Skeletal muscle satellite cell (primary cell): ENCODE measurements around the gene PUS3.

Experiments
- H3K27me3 ChIP-seq: 2 replicates; pipeline ENCODE4 v1.7.0; 2013; ENCODE audit warnings: low read length; ENCODE audit not compliant: control insufficient read depth, insufficient read depth
- H3K36me3 ChIP-seq: 2 replicates; pipeline ENCODE4 v1.7.0; 2013; ENCODE audit warnings: mild to moderate bottlenecking, control low read depth, low read length; ENCODE audit not compliant: insufficient read depth
- H3K4me1 ChIP-seq: 2 replicates; pipeline ENCODE4 v1.7.0; 2013; ENCODE audit warnings: low read length; ENCODE audit not compliant: control insufficient read depth, insufficient read depth
- H3K4me2 ChIP-seq: 2 replicates; pipeline ENCODE4 v1.7.0; 2013; ENCODE audit warnings: mild to moderate bottlenecking, low read length
- H3K4me3 ChIP-seq: 2 replicates; pipeline ENCODE4 v1.7.0; 2013; ENCODE audit warnings: low read length
- H3K9ac ChIP-seq: 2 replicates; pipeline ENCODE4 v1.7.0; 2013; ENCODE audit warnings: mild to moderate bottlenecking, low read depth, low read length, moderate library complexity
- H3K9me3 ChIP-seq: replicated peaks from 2 replicates; pipeline ENCODE4 v1.7.0; 2013; ENCODE audit warnings: mild to moderate bottlenecking, control low read depth, low read length

Gene PUS3

DNA sequence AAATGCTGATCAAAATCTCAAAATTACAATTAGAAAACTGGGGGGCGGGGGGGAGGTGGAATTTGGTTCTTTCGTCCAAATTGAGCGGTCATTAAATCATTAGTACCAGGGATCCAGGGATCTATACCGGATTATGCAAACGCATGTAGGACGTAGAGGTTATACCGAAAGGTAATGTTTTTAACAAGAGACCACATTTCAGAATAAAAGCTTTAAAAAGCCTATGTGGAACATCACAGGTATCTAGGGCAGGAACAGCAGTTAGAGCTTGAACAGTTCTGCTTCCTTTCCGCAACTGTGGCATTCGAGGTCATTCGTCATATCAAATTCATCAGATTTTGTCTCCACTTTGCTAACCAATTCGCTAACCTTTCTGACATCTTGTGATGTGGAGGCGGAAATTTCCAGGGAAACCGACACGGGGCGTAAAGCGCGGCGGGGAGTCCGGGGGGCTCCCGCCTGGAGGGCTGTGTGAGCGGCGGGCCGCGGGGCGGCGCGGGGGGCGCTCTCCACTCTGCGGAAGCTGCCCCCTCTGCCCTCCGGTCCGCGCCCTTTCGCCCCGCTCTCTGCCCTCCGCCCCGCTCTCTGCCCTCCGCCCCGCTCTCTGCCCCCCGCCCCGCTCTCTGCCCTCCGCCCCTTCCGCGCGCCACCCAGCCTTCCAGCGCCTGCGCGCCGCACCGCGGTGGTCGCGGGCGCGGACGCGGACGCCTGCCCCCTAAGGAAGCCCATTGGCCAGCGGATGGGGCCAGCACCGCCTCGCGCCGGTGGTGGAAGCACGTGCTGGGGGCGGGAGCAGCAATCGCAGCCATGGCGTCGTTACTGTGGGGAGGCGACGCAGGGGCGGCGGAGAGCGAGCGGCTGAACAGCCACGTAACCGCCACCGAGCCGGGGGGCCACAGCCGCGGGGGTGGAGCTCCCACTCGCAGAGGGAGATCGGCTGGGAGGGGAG, 979 bp upstream of the PUS3 start, which contains the start of gene DDX25:
Gene DDX25 (plus strand): TSS at position 798 of the 949 bp plus-strand sequence. CDS start 10 bp downstream, at position 808.
- Histone ChIP-seq H3K4me3 (peak within 1 kb of the TSS; percentile 84), H3K36me3 (peaks cover 14% of the 10 kb centered on the region), H3K9me3 (no peaks in the 10 kb centered on the region), H3K27me3 (peaks cover 32% of the 10 kb centered on the region), H3K9ac (no peak within 1 kb of the TSS), H3K4me1 (peaks cover 10% of the 10 kb centered on the region), H3K4me2 (peak within 1 kb of the TSS; percentile 79)

DNA sequence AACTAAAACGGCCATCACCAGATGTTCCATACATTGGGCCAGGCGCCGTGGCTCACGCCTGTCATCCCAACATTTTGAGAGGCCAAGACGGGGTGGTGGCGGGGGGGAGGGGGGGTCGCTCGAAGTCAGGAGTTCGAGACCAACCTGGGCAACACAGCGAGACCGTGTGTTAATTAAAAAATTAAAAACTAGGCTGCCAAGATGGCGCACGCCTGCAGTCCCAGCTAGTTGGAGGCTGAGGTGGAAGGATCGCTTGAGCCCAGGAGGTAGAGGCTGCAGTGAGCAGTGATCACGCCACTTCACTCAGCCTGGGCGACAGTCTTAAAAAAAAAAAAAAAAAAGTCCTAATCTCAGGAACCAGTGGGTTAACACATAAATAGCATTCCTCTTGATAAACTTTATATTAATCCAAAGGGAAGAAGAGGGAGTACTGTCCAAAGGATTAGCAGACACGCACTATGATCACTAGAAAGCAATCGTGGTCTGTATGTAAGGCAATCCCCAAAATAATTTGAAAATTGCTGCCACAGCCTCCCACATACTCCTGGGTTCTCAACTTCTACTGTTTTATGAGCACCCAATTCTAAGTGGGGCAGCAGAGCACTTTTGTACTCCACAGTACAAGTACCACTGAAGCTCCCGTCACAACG, 604 bp downstream of the PUS3 start:
- Histone ChIP-seq H3K9me3 (no peaks in the 10 kb centered on the region), H3K36me3 (peaks cover 18% of the 10 kb centered on the region), H3K9ac (peak overlapping the region; percentile 84), H3K27me3 (peaks cover 23% of the 10 kb centered on the region), H3K4me3 (peak overlapping the region; percentile 84), H3K4me1 (peaks cover 10% of the 10 kb centered on the region), H3K4me2 (peak overlapping the region; percentile 79)

DNA sequence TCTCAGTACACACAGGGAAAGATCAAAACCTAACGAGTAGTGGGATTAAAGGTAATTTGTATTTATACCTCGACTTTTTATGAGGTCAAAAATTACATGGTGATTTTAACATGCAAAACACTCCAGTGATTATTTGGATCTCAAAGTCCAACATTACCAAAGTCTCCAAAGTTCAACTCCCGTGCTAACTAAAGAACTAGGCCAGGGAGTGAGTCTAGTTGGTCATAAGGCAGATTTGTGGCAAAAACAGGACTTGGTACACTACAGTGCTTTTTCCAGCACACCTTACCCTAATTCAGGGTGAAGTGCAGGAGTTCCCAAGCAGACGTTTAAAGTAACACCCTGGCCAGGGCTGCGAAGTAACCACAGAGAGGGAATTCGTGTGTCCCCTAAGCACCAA, 1.1 kb downstream of the PUS3 start:
- Histone ChIP-seq H3K27me3 (peaks cover 23% of the 10 kb centered on the region), H3K4me2 (peak overlapping the region; percentile 79), H3K4me3 (peak overlapping the region; percentile 84), H3K4me1 (peaks cover 10% of the 10 kb centered on the region), H3K9ac (no peak overlapping the region), H3K9me3 (no peaks in the 10 kb centered on the region), H3K36me3 (peaks cover 18% of the 10 kb centered on the region)

DNA sequence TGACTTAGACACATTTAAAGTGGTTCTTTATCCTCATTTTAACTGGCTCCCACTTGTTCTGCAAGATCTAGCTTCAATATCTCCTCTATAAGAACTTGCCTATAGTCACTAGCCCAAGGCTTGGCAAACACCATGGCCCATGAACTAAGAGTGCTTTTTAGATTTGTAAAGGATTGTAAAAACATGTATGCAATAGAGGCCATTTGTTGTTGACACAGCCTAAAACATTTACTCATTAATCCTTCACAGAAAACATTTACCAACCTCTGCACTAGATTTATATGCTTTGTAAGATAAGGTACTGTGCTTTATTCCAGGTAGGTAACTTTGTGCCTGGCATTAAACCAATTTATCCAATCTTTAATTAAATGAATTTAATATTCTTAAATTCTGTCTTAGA, 10.0 kb downstream of the PUS3 start:
- Histone ChIP-seq H3K27me3 (no peaks in the 10 kb centered on the region), H3K4me1 (peaks cover 32% of the 10 kb centered on the region), H3K4me3 (no peak overlapping the region), H3K9ac (no peak overlapping the region), H3K36me3 (peaks cover 28% of the 10 kb centered on the region), H3K4me2 (peak overlapping the region; percentile 20), H3K9me3 (no peaks in the 10 kb centered on the region)

DNA sequence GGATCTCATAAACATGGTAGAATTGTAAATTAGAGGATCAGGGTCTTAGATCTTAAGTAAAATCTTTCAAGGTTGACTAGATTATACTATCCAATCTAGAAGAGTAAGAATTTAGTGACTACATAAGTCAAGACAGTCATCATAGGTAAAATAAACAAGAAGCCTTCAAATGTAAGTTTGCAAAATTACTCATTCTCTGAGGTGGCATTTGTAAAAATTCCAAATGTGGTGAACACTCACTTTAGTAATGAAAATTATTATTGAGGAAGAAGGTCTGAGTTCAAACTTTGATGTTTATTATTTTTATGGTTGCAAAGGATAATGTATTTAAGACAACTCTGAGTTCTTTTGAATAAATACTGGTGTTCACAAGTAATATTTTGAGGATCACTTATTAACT, 10.9 kb downstream of the PUS3 start:
- Histone ChIP-seq H3K9ac (no peak overlapping the region), H3K4me1 (peaks cover 34% of the 10 kb centered on the region), H3K4me3 (no peak overlapping the region), H3K9me3 (no peaks in the 10 kb centered on the region), H3K4me2 (peak overlapping the region; percentile 32), H3K36me3 (peaks cover 28% of the 10 kb centered on the region), H3K27me3 (no peaks in the 10 kb centered on the region)

DNA sequence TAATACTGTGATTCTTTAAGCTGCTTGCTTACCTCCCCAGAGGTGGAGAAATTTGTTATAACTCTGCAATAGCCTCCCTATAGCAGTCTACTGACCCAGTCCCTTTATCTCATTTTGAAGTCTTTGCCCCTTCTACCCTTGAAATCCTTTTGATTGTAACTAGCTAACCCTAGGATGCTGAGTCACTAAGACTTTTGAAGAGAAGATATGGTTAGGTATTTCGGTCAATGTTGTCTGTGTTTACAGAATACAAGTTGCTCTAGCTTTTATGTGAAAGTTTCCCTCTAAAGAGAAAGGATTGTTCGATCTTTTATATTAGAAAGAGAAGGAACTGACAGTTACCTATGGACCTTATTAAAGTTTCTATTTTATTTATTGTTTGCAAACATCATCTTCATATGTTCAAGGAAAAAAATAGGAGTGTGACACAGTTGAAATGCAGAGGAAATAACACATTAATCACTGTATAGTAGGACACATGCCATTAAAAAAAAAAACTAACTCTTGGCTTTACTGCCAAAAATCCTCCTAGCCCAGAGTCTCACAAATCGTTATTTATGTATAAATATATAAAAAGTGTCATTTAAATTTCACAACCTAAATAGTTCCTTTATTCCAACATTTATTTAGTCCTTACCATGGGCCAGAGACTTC, 12.4 kb downstream of the PUS3 start:
- no peaks in the 10 kb centered on the region for H3K9me3 ChIP-seq
- H3K36me3 ChIP-seq = peaks cover 24% of the 10 kb centered on the region
- no peak overlapping the region for H3K4me3 ChIP-seq
- H3K4me1 ChIP-seq = peaks cover 35% of the 10 kb centered on the region
- no peaks in the 10 kb centered on the region for H3K27me3 ChIP-seq
- no peak overlapping the region for H3K9ac ChIP-seq
- peak overlapping the region; percentile 5 for H3K4me2 ChIP-seq

DNA sequence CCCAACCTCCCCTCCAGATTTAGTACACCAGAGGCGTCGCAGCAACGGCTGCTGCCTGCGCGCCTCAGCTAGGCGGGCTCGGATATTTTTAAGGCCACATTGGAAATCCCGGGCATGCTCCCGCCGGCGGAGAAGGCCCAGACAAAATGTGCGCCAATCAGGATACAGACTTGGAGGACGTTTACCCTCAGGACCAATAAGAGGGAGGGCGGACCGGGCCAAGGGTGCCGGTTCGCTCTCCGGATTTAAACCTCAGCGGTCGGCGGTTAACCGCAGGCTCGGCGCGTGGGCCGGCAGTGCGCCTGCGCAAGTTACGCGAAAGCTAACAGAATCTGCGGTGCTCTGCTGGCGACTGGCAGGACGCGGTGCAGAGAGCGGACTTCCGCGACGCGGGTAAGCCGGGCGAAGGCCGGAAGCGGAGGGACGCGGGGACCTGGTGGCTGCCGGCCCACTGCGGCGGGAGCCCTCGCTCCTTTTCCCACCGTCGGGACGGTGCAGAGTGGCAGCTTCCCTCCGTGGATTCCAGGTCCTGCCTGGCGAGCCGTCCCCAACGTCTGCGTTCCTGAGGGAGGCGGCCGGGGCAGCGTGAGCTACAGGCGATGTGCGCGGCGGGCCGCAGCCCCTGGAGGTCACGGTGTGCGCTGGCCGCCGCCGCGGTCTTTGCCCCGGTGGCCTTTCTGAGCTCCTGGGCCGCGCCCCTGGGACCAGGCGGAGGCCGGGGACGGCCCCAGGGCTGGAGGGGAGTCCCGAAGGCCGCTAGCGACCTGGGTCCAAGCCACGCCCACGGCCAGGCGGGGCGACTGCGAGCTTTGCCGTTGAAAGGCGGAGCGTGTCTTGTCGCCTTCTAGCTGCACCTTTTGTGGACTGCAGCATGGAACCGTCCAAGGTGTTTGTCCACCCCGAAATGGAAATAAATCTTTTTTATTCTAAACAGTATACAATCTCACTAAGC, 15.4 kb downstream of the PUS3 start, which contains the start of gene HYLS1:
Gene HYLS1 (plus strand): TSS at position 296 of the 952 bp plus-strand sequence. CDS start 11,701 bp downstream, outside the sequence.
- Histone ChIP-seq H3K27me3 (no peaks in the 10 kb centered on the region), H3K4me2 (peak within 1 kb of the TSS; percentile 93), H3K9me3 (no peaks in the 10 kb centered on the region), H3K4me3 (peak within 1 kb of the TSS; percentile 90), H3K4me1 (peaks cover 30% of the 10 kb centered on the region), H3K36me3 (no peaks in the 10 kb centered on the region), H3K9ac (peak within 1 kb of the TSS; percentile 83)

DNA sequence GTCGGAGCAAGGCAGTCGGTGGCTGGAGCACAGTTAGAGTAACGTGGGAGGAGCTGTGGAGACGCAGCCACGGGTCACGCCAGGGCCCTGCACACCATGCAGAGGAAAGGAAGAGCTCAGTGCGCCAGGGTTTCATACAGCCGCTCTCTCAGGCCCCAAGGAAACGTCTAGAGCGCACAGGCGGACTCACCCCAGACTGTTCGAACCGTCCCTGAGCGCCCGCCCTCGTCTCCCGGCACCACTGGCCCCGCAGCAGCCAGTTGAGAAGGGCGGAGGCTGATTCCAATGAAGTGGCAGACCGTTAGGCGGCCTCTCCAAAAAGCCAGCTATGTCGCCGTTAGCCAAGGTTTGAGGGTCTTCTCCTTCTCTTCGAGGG, 16.0 kb downstream of the PUS3 start:
- Histone ChIP-seq H3K36me3 (no peaks in the 10 kb centered on the region), H3K27me3 (peaks cover 5% of the 10 kb centered on the region), H3K4me1 (peaks cover 25% of the 10 kb centered on the region), H3K9me3 (no peaks in the 10 kb centered on the region), H3K4me3 (peak overlapping the region; percentile 90), H3K4me2 (peak overlapping the region; percentile 93), H3K9ac (peak overlapping the region; percentile 83)

DNA sequence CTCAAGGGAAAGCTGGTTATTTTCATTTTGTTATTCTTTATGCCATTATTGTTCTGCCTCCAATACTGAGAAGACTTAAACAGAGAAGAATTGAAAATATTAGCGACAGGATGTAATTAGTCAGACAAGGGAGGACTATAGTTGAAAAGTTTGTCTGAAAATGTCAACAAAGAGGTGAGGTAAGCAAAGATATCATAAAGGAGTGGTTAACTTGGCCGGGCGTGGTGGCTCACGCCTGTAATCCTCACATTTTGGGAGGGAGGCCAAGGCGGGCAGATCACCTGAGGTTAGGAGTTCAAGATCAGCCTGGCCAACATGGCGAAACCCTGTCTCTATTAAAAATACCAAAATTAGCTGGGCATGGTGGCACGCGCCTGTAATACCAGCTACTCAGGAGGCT, 19.6 kb downstream of the PUS3 start:
- H3K4me1 ChIP-seq = peaks cover 3% of the 10 kb centered on the region
- no peak overlapping the region for H3K4me3 ChIP-seq
- H3K9me3 ChIP-seq = no peaks in the 10 kb centered on the region
- H3K36me3 ChIP-seq = no peaks in the 10 kb centered on the region
- H3K27me3 ChIP-seq = peaks cover 7% of the 10 kb centered on the region
- no peak overlapping the region for H3K4me2 ChIP-seq
- no peak overlapping the region for H3K9ac ChIP-seq

DNA sequence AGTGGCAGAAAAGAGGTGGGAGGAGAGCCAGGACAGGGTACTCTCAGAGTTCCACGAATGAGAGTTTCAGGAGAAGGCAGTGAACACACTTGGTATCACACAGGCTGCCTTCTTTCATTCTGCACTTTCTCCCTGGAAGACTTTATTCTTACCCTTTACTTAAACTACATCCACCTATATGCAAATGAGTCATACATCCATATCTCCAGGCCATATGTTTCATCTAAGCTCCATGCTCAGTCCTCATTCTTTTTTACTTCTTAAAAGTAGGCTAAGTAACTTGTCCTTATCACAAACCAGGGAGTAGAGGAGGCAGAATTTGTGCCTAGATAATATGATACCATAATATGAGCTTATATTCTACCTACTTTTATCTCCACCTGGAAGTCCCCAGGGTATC, 21.7 kb downstream of the PUS3 start:
- no peaks in the 10 kb centered on the region for H3K9me3 ChIP-seq
- H3K4me2 ChIP-seq = no peak overlapping the region
- no peaks in the 10 kb centered on the region for H3K36me3 ChIP-seq
- H3K9ac ChIP-seq = no peak overlapping the region
- no peaks in the 10 kb centered on the region for H3K4me1 ChIP-seq
- H3K4me3 ChIP-seq = no peak overlapping the region
- peaks cover 7% of the 10 kb centered on the region for H3K27me3 ChIP-seq
